ENCODE results near the gene BCL2L13.

Gene BCL2L13

GRCh38 chr22:17779286-17780115 is 140.9 kb downstream of the BCL2L13 start:
- no peak for DNase-seq (ENCODE audit: low read depth in 2 of 2)

- DNase-seq (ENCODE audit: low read depth in 2 of 2): no peak
Observed at GRCh38 chr22:17780116-17780740, 141.7 kb downstream of the BCL2L13 start.

All from stimulated activated CD8-positive, alpha-beta memory T cell treated with anti-CD3 and anti-CD28 coated beads, Interleukin-2, amount 100 ng/mL, for 1 hour (primary cell).